Mesenchymal stem cell (in vitro differentiated cells and primary cell): ENCODE measurements around the gene ACOX3.
"Not testable (repeated sequence)": the region's sequence is repeated elsewhere in the genome, so short reads cannot be mapped to it uniquely, and the experiment has no call there.

Experiments used
- DNase-seq: peaks from one replicate; pipeline ENCODE4 v3.0.0-alpha.2; 2013
- H2AFZ ChIP-seq: one replicate; pipeline ENCODE4 v1.6.1; 2013; ENCODE audit warnings: low read depth, mild to moderate bottlenecking, control low read depth, inconsistent platforms, low read length, moderate library complexity
- H2AK5ac ChIP-seq: 2 replicates; pipeline ENCODE4 v1.6.1; 2013; ENCODE audit warnings: low read length, moderate library complexity, mild to moderate bottlenecking, inconsistent platforms; ENCODE audit not compliant: severe bottlenecking
- H2BK120ac ChIP-seq: one replicate; pipeline ENCODE4 v1.6.1; 2013; ENCODE audit warnings: low read depth, mild to moderate bottlenecking, inconsistent platforms, low read length, moderate library complexity
- H2BK12ac ChIP-seq, 2 experiments: one replicate each; pipeline ENCODE4 v1.6.1; 2013; ENCODE audit warnings: inconsistent platforms in 2 of 2, low read length in 2 of 2, mild to moderate bottlenecking in 2 of 2, moderate library complexity in 2 of 2, control low read depth in 1 of 2
- H2BK15ac ChIP-seq: one replicate; pipeline ENCODE4 v1.6.1; 2013; ENCODE audit warnings: mild to moderate bottlenecking, low read depth, inconsistent platforms; ENCODE audit not compliant: poor library complexity, severe bottlenecking
- H2BK5ac ChIP-seq: 2 replicates; pipeline ENCODE4 v1.6.1; 2013; ENCODE audit warnings: low read depth, mild to moderate bottlenecking, low read length, control low read depth, inconsistent platforms; ENCODE audit not compliant: poor library complexity, severe bottlenecking
- H3K14ac ChIP-seq, 2 experiments: one replicate each; pipeline ENCODE4 v1.6.1; 2013; ENCODE audit warnings: inconsistent platforms in 2 of 2, low read length in 2 of 2, control low read depth in 1 of 2, mild to moderate bottlenecking in 1 of 2, moderate library complexity in 1 of 2
- H3K18ac ChIP-seq, 2 experiments: one replicate each; pipeline ENCODE4 v1.6.1; 2013; ENCODE audit warnings: inconsistent platforms in 2 of 2, low read length in 2 of 2, control low read depth in 1 of 2, low read depth in 1 of 2, mild to moderate bottlenecking in 1 of 2
- H3K23ac ChIP-seq, 2 experiments: one replicate each; pipeline ENCODE4 v1.6.1; 2013; ENCODE audit warnings: inconsistent platforms in 2 of 2, low read length in 2 of 2, mild to moderate bottlenecking in 2 of 2, moderate library complexity in 2 of 2, control low read depth in 1 of 2
- H3K27ac ChIP-seq: 2 replicates; pipeline ENCODE4 v1.5.1; 2013; ENCODE audit warnings: mild to moderate bottlenecking, moderate library complexity, low read length, control low read depth, inconsistent platforms; ENCODE audit not compliant: poor library complexity, severe bottlenecking
- H3K27me3 ChIP-seq, 2 experiments: 2 replicates each; pipeline versions ENCODE4 v1.6.1 to v1.7.0; 2013; ENCODE audit warnings: low read length in 2 of 2, mild to moderate bottlenecking in 2 of 2, moderate library complexity in 2 of 2, control low read depth in 1 of 2, inconsistent platforms in 1 of 2; ENCODE audit not compliant: control insufficient read depth in 1 of 2, insufficient read depth in 1 of 2
- H3K36me3 ChIP-seq, 2 experiments: 2 replicates each; pipeline versions ENCODE4 v1.6.1 to v1.7.0; 2013; ENCODE audit warnings: low read length in 2 of 2, control low read depth in 1 of 2, inconsistent platforms in 1 of 2, low read depth in 1 of 2, mild to moderate bottlenecking in 1 of 2; ENCODE audit not compliant: insufficient read depth in 2 of 2, control insufficient read depth in 1 of 2
- H3K4ac ChIP-seq, 2 experiments: one replicate each; pipeline ENCODE4 v1.6.1; 2013; ENCODE audit warnings: inconsistent platforms in 2 of 2, low read length in 2 of 2, mild to moderate bottlenecking in 2 of 2, moderate library complexity in 2 of 2, control low read depth in 1 of 2, low read depth in 1 of 2
- H3K4me1 ChIP-seq: 2 replicates; pipeline ENCODE4 v1.6.1; 2013; ENCODE audit warnings: low read depth, low read length, control low read depth; ENCODE audit not compliant: control insufficient read depth, insufficient read depth
- H3K4me2 ChIP-seq: 2 replicates; pipeline ENCODE4 v1.6.1; 2013; ENCODE audit warnings: low read length, mild to moderate bottlenecking, inconsistent platforms; ENCODE audit not compliant: poor library complexity, severe bottlenecking
- H3K4me3 ChIP-seq, 2 experiments: 2 replicates each; pipeline versions ENCODE4 v1.5.1 to v1.7.0; 2013; ENCODE audit warnings: low read length in 2 of 2, mild to moderate bottlenecking in 2 of 2, control low read depth in 1 of 2, low read depth in 1 of 2; ENCODE audit not compliant: insufficient read depth in 1 of 2
- H3K79me1 ChIP-seq: replicated peaks from 2 replicates; pipeline ENCODE4 v1.6.1; 2013; ENCODE audit warnings: mild to moderate bottlenecking, control low read depth, low read length, inconsistent platforms; ENCODE audit not compliant: poor library complexity, severe bottlenecking
- H3K9ac ChIP-seq: 2 replicates; pipeline ENCODE4 v1.7.0; 2013; ENCODE audit warnings: mild to moderate bottlenecking, low read length, moderate library complexity
- H3K9me3 ChIP-seq: 2 replicates; pipeline ENCODE4 v1.7.0; 2013; ENCODE audit warnings: mild to moderate bottlenecking, low read length; ENCODE audit not compliant: control insufficient read depth
- H4K8ac ChIP-seq: one replicate; pipeline ENCODE4 v1.6.1; 2013; ENCODE audit warnings: inconsistent platforms, mild to moderate bottlenecking, low read length, moderate library complexity
- H4K91ac ChIP-seq: one replicate; pipeline ENCODE4 v1.6.1; 2013; ENCODE audit warnings: mild to moderate bottlenecking, low read length, inconsistent platforms
- WGBS: methylation state at CpG from one replicate; pipeline ENCODE4 v1.1.7; 2013; ENCODE audit warnings: mixed read lengths; 5-methylcytosine and 5-hydroxymethylcytosine counted together

Gene ACOX3

GRCh38 chr4:8427262-8427661, 13.3 kb downstream of the ACOX3 start:
- no peak for DNase-seq
- Histone ChIP-seq H3K27ac (no peak overlapping the region), H3K79me1 (peaks cover 28% of the 10 kb centered on the region), H3K4me1 (peaks cover 11% of the 10 kb centered on the region), H3K4me3 (peak overlapping the region; percentile 77 to 83), H3K14ac (no peak overlapping the region), H2BK5ac (no peak overlapping the region), H2BK15ac (no peak overlapping the region), H4K91ac (no peak overlapping the region), H2AFZ (no peak overlapping the region), H2BK12ac (no peak overlapping the region), H3K23ac (no peak overlapping the region), H3K9ac (peak overlapping the region; percentile 84), H3K9me3 (no peaks in the 10 kb centered on the region), H4K8ac (peak overlapping the region; percentile 63), H3K4me2 (no peak overlapping the region), H2AK5ac (no peak overlapping the region), H3K36me3 (peaks cover 0 to 7% of the 10 kb centered on the region in 2 experiments), H3K27me3 (no peaks in the 10 kb centered on the region), H3K4ac (no peak overlapping the region), H3K18ac (no peak overlapping the region), H2BK120ac (no peak overlapping the region)
- WGBS = 89% methylated on average over 17 of the region's 17 CpGs

GRCh38 chr4:8422786-8423185, 17.7 kb downstream of the ACOX3 start:
- Histone ChIP-seq H2BK12ac (no peak overlapping the region), H3K27ac (no peak overlapping the region), H2BK15ac (no peak overlapping the region), H3K4me1 (peaks cover 8% of the 10 kb centered on the region), H3K4me2 (no peak overlapping the region), H2BK5ac (no peak overlapping the region), H3K36me3 (peaks cover 0 to 4% of the 10 kb centered on the region in 2 experiments), H3K27me3 (no peaks in the 10 kb centered on the region), H2BK120ac (no peak overlapping the region), H2AK5ac (no peak overlapping the region), H3K23ac (no peak overlapping the region), H3K9ac (no peak overlapping the region), H3K79me1 (peaks cover 31% of the 10 kb centered on the region), H4K8ac (no peak overlapping the region), H3K4me3 (no peak overlapping the region), H2AFZ (no peak overlapping the region), H3K9me3 (no peaks in the 10 kb centered on the region), H3K14ac (no peak overlapping the region), H3K4ac (no peak overlapping the region), H4K91ac (no peak overlapping the region), H3K18ac (no peak overlapping the region)
- no peak for DNase-seq
- 98% methylated on average over 4 of the region's 5 CpGs for WGBS

- no peak overlapping the region for H3K4ac ChIP-seq
- H2BK5ac ChIP-seq = no peak overlapping the region
- peaks cover 4% of the 10 kb centered on the region for H3K4me1 ChIP-seq
- H3K9me3 ChIP-seq = no peaks in the 10 kb centered on the region
- no peak overlapping the region for H2AFZ ChIP-seq
- H3K36me3 ChIP-seq = peaks cover 0 to 4% of the 10 kb centered on the region in 2 experiments
- no peak overlapping the region for H3K14ac ChIP-seq
- H2BK12ac ChIP-seq = no peak overlapping the region
- no peak overlapping the region for H2AK5ac ChIP-seq
- H3K4me2 ChIP-seq = no peak overlapping the region
- WGBS = 75% methylated on average over 3 of the region's 4 CpGs
- no peak overlapping the region for H4K91ac ChIP-seq
- DNase-seq = no peak
- no peak overlapping the region for H4K8ac ChIP-seq
- H3K18ac ChIP-seq = no peak overlapping the region
- H3K4me3 ChIP-seq = no peak overlapping the region
- no peak overlapping the region for H3K23ac ChIP-seq
- no peak overlapping the region for H3K27ac ChIP-seq
- H3K27me3 ChIP-seq = no peaks in the 10 kb centered on the region
- H3K9ac ChIP-seq = no peak overlapping the region
- H2BK120ac ChIP-seq = no peak overlapping the region
- no peak overlapping the region for H2BK15ac ChIP-seq
- H3K79me1 ChIP-seq = peaks cover 28% of the 10 kb centered on the region
These were observed 18.2 kb downstream of the ACOX3 start for GRCh38 chr4:8422327-8422726.

GRCh38 chr4:8420151-8420550, 20.4 kb downstream of the ACOX3 start:
- H3K4me3 ChIP-seq, H2AFZ ChIP-seq, H3K4ac ChIP-seq, H2AK5ac ChIP-seq, H3K14ac ChIP-seq, H3K27ac ChIP-seq, H3K4me2 ChIP-seq, H3K9me3 ChIP-seq, H4K8ac ChIP-seq, DNase-seq, H2BK5ac ChIP-seq, H3K4me1 ChIP-seq, H3K9ac ChIP-seq, H2BK12ac ChIP-seq, H2BK120ac ChIP-seq, H3K23ac ChIP-seq, H4K91ac ChIP-seq, H3K27me3 ChIP-seq, H2BK15ac ChIP-seq, H3K18ac ChIP-seq: not testable (repeated sequence)
- peaks cover 30% of the 10 kb centered on the region for H3K79me1 ChIP-seq
- H3K36me3 ChIP-seq = peaks cover 17 to 18% of the 10 kb centered on the region in 2 experiments
